Neural progenitor cell (in vitro differentiated cells): Measurements from ENCODE around the gene GBP2.

ENCODE experiments used
- CTCF ChIP-seq: fragments of 200-600 bp; sonication (generic); IDR thresholded peaks from 2 replicates; pipeline ENCODE4 v1.5.1; 2017; ENCODE audit warnings: antibody characterized with exemption, mild to moderate bottlenecking
- EZH2 ChIP-seq: fragments of 200-600 bp; sonication (generic); IDR thresholded peaks from 2 replicates; pipeline ENCODE4 v1.6.1; 2017; ENCODE audit warnings: antibody characterized with exemption, mild to moderate bottlenecking, moderate library complexity

- TF ChIP-seq CTCF (no peak), EZH2 (no peak)
Observed at GRCh38 chr1:89087241-89087640, 38.7 kb downstream of the GBP2 start.
